ENCODE results near the gene B4GALNT3. TPM values are rescaled to one million over a fixed set of nuclear protein-coding genes. Genes with fewer than 3 reads are reported as not detected.

The B4GALNT3 gene
- total and polyA plus RNA-seq, 7 donors: 0.21 to 4.0 (median 0.57) TPM

DNA sequence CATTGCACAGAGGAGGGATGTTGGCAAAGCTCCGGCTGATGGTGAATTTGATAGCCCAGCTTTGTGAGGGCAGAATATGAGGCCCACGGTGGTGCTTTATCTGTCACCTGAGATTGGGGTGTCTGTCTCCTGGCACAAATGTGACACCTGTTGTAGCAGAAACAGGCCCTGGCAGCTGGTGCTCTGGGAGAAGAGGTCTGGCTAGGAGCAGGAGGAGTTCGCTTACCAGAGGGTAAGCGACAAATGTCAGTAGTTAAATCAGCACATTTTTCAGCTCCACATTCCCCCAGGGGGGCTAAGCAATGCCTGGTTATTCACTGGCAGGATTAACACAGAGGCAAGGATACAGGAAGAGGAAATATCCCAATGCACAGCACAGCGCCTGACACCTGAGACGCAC lies 71.1 kb downstream of the B4GALNT3 start:
- no peaks in the 10 kb centered on the region for H3K9me3 ChIP-seq
- 44 to 52% (median 46%) methylated on average over 6 of the region's 6 CpGs for WGBS, 3 donors
- H3K4me1 ChIP-seq: no peaks in the 10 kb centered on the region
- peak overlapping the region; percentile 30 for H3K27ac ChIP-seq
- TF ChIP-seq, protein P1, sequence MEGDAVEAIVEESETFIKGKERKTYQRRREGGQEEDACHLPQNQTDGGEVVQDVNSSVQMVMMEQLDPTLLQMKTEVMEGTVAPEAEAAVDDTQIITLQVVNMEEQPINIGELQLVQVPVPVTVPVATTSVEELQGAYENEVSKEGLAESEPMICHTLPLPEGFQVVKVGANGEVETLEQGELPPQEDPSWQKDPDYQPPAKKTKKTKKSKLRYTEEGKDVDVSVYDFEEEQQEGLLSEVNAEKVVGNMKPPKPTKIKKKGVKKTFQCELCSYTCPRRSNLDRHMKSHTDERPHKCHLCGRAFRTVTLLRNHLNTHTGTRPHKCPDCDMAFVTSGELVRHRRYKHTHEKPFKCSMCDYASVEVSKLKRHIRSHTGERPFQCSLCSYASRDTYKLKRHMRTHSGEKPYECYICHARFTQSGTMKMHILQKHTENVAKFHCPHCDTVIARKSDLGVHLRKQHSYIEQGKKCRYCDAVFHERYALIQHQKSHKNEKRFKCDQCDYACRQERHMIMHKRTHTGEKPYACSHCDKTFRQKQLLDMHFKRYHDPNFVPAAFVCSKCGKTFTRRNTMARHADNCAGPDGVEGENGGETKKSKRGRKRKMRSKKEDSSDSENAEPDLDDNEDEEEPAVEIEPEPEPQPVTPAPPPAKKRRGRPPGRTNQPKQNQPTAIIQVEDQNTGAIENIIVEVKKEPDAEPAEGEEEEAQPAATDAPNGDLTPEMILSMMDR (IDR thresholded peaks at IDR 0.05): no peak
- peaks cover 0 to 4% (median 0%) of the 10 kb centered on the region in 3 donors for H3K27me3 ChIP-seq (ENCODE audit: insufficient read depth in 3 of 3, low read length in 2 of 3)
- DNase-seq (no peak), ATAC-seq (peak in 3 of 4 donors; percentile 6 to 41 (median 25))
- intact Hi-C loops (cut with DNase I): no loop called here
- no peaks in the 10 kb centered on the region for H3K36me3 ChIP-seq (ENCODE audit: insufficient read depth in 1 of 2, low read depth in 1 of 2)
- no peak overlapping the region for H3K4me3 ChIP-seq

DNA sequence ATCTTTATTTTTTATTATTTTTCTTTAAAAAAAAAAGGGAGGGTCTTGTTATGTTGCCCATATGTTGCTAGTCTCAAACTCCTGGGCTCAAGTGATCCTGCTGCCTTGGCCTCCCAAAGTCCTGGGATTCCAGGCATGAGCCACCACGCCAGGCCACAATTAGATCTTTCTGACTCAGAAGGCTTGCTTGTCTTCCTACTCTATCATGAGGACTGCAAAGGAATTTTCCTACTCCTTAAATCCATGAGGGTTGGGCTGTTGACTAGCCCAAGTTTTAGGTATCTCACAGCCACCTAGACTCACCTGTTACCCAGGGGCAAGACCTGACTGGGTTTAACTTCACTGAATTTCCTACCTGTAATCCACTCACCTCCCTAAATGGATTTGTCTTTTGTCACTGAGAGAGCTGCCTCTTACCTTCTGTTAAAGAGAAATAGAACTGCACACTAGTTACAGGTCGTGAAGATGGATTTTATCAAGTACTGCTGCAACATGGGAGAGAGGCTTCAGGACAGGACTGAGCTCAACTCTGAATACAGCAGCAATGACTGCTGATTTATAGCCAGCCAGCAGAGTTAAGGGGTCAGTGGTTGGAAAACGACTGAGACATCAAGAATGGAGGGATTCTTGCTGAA lies 72.3 kb downstream of the B4GALNT3 start:
- WGBS, 3 donors: 75 to 82% (median 75%) methylated on average over 3 of the region's 3 CpGs

DNA sequence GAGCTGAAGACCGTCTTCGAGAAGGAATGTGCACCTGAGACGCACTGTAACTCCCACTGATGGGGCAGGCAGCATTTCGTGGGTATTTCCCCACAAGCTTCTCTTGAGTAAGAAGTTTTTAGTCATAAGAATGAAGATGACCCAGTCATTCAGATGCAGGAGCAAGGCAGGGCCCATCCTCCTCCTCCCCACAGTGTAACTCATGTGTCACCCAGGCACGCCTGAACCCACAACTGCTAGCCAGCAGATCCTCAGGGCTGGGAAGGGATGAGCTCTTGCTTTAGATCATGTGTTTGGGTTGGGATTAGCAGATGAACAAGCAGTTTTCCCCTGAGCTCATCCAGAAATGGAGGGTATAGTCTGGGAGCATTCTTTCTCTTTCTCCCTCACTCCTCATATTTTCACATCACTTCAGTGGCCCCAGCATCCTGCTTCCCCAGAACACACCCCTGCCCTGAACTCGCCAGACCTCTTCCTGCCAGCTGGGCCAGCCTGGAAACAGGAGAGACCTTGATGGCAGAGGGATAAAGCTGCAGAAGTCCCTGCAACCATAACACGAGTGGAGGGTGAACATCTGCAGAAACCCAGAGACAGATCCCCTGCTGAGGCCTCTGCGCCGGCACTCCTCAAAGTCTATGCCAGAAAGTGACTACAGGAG lies 73.3 kb downstream of the B4GALNT3 start:
- TF ChIP-seq, protein P1 (IDR thresholded peaks at IDR 0.05): no peak
- DNase-seq: no peak
- Histone ChIP-seq H3K4me1 (no peaks in the 10 kb centered on the region), H3K27me3 (ENCODE audit: insufficient read depth in 3 of 3, low read length in 2 of 3) (peaks cover 0 to 4% (median 0%) of the 10 kb centered on the region in 3 donors), H3K9me3 (no peaks in the 10 kb centered on the region), H3K27ac (no peak overlapping the region), H3K36me3 (ENCODE audit: insufficient read depth in 1 of 2, low read depth in 1 of 2) (no peaks in the 10 kb centered on the region), H3K4me3 (no peak overlapping the region)
- 80 to 89% (median 87%) methylated on average over 9 of the region's 9 CpGs for WGBS, 3 donors
- intact Hi-C loops (cut with DNase I): no loop called here
- ATAC-seq: peak in 2 of 4 donors; percentile 24 to 28

More for the DNA sequence above, 72.3 kb downstream of the B4GALNT3 start:
- ATAC-seq (peak; percentile 36 to 76 (median 54)), DNase-seq (no peak)
- H3K36me3 ChIP-seq (ENCODE audit: insufficient read depth in 1 of 2, low read depth in 1 of 2): no peaks in the 10 kb centered on the region
- TF ChIP-seq, protein P1 (IDR thresholded peaks at IDR 0.05): no peak
- peaks cover 0 to 4% (median 0%) of the 10 kb centered on the region in 3 donors for H3K27me3 ChIP-seq (ENCODE audit: insufficient read depth in 3 of 3, low read length in 2 of 3)
- no peaks in the 10 kb centered on the region for H3K9me3 ChIP-seq
- intact Hi-C loops (cut with DNase I): no loop called here
- H3K4me3 ChIP-seq: no peak overlapping the region
- no peaks in the 10 kb centered on the region for H3K4me1 ChIP-seq
- H3K27ac ChIP-seq: no peak overlapping the region

DNA sequence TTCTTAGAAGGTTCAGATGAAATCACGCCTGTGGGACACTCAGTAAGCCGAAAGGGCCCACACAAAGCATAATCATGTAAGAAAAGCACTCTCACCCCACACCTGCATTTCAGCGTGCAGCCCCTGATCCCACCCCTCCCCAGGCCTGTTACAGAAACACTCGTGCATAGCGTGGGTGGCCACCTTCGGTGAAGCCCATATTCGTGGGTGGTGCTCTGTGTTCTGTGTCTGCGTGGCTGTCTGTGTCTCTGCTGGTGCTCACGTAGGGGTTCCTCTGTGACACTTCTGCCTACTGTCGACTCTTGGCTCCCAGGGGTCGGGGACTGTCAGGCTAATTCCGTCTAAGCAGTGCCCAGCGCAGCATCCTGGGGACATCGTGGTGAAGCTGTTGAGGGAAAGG lies 74.0 kb downstream of the B4GALNT3 start:
- no peaks in the 10 kb centered on the region for H3K9me3 ChIP-seq
- DNase-seq: no peak
- H3K4me3 ChIP-seq: no peak overlapping the region
- no peak for ATAC-seq
- WGBS, 3 donors: 92 to 95% (median 92%) methylated on average over 14 of the region's 14 CpGs
- TF ChIP-seq, protein P1 (IDR thresholded peaks at IDR 0.05): no peak
- intact Hi-C loops (cut with DNase I): no loop called here
- H3K4me1 ChIP-seq: no peaks in the 10 kb centered on the region
- H3K36me3 ChIP-seq (ENCODE audit: insufficient read depth in 1 of 2, low read depth in 1 of 2): no peaks in the 10 kb centered on the region
- H3K27ac ChIP-seq: no peak overlapping the region
- H3K27me3 ChIP-seq (ENCODE audit: insufficient read depth in 3 of 3, low read length in 2 of 3): peaks cover 0 to 4% (median 0%) of the 10 kb centered on the region in 3 donors
